HUES48 (cell line): ENCODE data around the gene USP24.

Source experiments
- H3K27ac ChIP-seq: one replicate; pipeline ENCODE4 v1.7.0; 2013; ENCODE audit warnings: low read depth, low read length, inconsistent platforms
- H3K27me3 ChIP-seq: 2 replicates; pipeline ENCODE4 v1.6.1; 2013; ENCODE audit warnings: mild to moderate bottlenecking, low read length; ENCODE audit not compliant: control insufficient read depth, insufficient read depth
- H3K36me3 ChIP-seq: 2 replicates; pipeline ENCODE4 v1.6.1; 2013; ENCODE audit warnings: low read length; ENCODE audit not compliant: control insufficient read depth, insufficient read depth
- H3K4me1 ChIP-seq: 2 replicates; pipeline ENCODE4 v1.6.1; 2013; ENCODE audit warnings: mild to moderate bottlenecking, low read length; ENCODE audit not compliant: control insufficient read depth, insufficient read depth
- H3K4me3 ChIP-seq: 2 replicates; pipeline ENCODE4 v1.5.1; 2013; ENCODE audit warnings: mild to moderate bottlenecking, low read depth, low read length
- H3K9ac ChIP-seq: 2 replicates; pipeline ENCODE4 v1.6.1; 2013; ENCODE audit warnings: mild to moderate bottlenecking, low read depth, low read length, moderate library complexity
- H3K9me3 ChIP-seq: 2 replicates; pipeline ENCODE4 v1.6.1; 2013; ENCODE audit warnings: low read length; ENCODE audit not compliant: control insufficient read depth, insufficient read depth

USP24 gene

DNA sequence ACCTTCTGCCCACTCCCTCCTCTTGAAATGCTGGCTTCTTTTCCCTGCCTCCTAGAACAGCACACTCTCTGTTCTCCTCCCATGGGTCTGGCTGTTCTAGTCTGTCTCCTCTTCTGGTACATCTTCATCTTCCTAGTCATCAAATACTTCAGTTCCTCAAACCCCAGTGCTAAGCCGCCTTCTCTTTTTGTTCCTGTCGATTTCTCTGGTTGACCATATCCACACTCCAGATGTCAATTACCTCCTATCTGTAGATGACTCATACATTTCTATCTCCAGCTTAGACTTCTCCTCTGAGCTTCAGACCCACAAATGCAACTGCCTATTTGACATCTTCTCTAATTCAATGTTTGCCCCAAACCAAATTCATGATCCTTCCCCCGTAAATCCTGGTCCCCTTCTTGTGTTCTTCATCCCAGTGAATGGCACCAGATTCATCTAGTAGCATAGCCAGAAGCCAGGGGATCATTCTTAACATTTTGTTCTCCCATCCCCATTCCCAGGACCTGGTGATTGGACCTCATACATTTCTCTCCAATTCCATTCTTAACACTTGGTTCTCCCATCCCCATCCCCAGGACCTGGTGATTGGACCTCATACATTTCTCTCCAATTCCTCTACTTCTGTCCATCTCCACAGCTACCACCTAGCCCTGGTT is 35.9 kb downstream of the USP24 start:
- H3K4me3 ChIP-seq: no peak overlapping the region
- H3K9me3 ChIP-seq: no peaks in the 10 kb centered on the region
- no peak overlapping the region for H3K9ac ChIP-seq
- H3K4me1 ChIP-seq: no peaks in the 10 kb centered on the region
- H3K27ac ChIP-seq: no peak overlapping the region
- peaks cover 17% of the 10 kb centered on the region; the same call in 1 of the 2 replicates for H3K36me3 ChIP-seq
- H3K27me3 ChIP-seq: no peaks in the 10 kb centered on the region

DNA sequence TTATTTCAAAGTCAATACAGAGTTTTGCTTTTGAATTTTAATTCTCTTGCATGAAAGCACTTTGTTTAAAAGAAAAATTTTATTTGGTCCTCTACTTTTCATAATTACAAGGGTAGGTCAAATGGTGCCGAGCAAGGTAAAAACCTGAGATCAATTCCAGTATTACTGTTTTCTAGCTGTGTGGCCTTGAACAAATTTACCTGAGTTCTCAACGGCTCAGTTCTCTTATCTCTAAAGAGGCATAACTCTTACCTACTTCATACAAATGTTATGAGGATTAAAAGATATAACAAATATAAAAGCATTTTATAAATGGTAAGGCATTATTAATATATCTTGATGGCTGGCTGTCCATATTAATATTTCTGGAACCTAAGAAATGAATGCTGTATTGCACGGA is 42.5 kb downstream of the USP24 start:
- no peak overlapping the region for H3K9ac ChIP-seq
- no peaks in the 10 kb centered on the region for H3K27me3 ChIP-seq
- H3K9me3 ChIP-seq: no peaks in the 10 kb centered on the region
- no peak overlapping the region for H3K27ac ChIP-seq
- H3K36me3 ChIP-seq: peaks cover 36% of the 10 kb centered on the region
- no peak overlapping the region for H3K4me3 ChIP-seq
- H3K4me1 ChIP-seq: peaks cover 12% of the 10 kb centered on the region

DNA sequence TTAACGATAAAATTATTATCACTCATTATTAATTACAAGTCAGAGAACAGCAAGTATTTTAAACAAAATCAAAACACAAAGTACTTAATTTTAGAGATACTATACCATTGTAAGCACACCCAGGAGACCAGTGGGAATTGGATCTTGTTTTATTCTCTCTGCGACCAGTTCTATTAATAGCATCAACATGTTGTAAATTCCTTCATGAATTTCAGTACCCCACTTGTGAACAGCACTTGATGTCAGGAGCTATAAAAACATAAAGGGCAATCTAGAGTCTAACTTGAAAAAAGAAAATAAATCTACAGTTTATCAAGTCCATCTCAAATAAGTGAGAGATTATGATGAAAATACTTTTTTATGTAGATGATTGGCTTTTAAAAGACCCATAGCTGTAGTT is 42.9 kb downstream of the USP24 start:
- Histone ChIP-seq H3K4me1 (peaks cover 12% of the 10 kb centered on the region), H3K27ac (no peak overlapping the region), H3K9ac (no peak overlapping the region), H3K4me3 (no peak overlapping the region), H3K9me3 (no peaks in the 10 kb centered on the region), H3K27me3 (no peaks in the 10 kb centered on the region), H3K36me3 (peaks cover 35% of the 10 kb centered on the region)

DNA sequence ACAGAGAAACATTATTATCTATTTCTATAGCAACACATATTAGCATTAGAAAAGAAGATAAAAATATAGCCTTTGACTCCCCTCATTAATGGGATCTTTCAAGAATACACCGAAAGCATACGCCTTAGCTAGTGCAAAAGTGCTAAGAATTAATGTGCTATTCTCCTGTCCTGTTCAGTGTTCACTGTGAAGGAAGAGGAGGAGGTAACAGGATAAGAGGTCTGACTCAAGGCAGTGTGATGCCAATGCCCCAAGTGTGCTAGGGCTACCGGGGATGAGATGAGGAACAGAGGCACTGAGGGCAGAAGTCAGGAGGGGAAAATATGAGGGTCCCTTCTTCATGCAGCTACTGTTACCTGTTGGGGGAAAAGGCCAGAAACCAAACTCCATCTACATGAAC is 43.5 kb downstream of the USP24 start:
- peaks cover 12% of the 10 kb centered on the region for H3K4me1 ChIP-seq
- H3K4me3 ChIP-seq: no peak overlapping the region
- H3K9ac ChIP-seq: no peak overlapping the region
- H3K36me3 ChIP-seq: peaks cover 31% of the 10 kb centered on the region
- H3K27me3 ChIP-seq: no peaks in the 10 kb centered on the region
- no peak overlapping the region for H3K27ac ChIP-seq
- H3K9me3 ChIP-seq: no peaks in the 10 kb centered on the region

DNA sequence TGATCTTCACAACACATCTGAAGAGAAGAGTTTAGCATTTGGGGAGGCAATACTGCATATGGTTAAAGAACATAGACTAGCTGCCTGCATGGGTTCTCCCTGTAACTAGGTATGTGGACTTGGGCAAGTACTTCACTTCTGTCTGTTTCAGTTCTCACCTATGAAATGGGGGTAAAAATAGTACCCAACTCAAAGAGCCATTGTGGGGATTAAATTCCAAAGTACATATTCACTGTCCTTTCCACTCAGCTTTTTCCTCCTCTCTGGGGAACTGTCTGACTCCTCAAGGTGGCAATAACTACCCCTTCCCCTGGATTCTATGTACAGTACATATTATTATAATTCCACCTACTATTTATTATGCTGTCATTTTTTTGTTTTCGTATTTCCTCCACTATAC is 44.7 kb downstream of the USP24 start:
- H3K27ac ChIP-seq: no peak overlapping the region
- no peak overlapping the region for H3K9ac ChIP-seq

DNA sequence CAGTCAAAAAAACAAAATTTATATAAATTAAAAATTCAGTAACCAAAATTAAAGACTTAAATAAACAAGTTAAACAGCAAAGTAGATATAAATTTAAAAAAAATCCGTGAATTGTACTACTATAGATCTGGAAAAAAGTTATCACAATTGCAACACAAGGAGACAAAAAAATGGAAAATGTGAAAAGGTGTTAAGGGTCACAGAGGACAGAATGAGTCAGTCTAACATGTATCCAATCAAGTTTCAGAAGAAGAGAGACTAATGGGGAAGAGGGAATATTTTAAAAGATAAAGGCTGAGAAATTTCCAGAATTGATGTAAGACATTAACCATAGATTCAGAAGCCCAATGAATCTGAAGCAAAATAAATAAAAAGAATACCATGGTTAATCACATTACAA is 46.0 kb downstream of the USP24 start:
- Histone ChIP-seq H3K9me3 (no peaks in the 10 kb centered on the region), H3K36me3 (peaks cover 41% of the 10 kb centered on the region), H3K9ac (no peak overlapping the region), H3K4me1 (peaks cover 12% of the 10 kb centered on the region), H3K4me3 (no peak overlapping the region), H3K27ac (no peak overlapping the region), H3K27me3 (no peaks in the 10 kb centered on the region)

More for the DNA sequence above, 44.7 kb downstream of the USP24 start:
- no peaks in the 10 kb centered on the region for H3K9me3 ChIP-seq
- H3K27me3 ChIP-seq: no peaks in the 10 kb centered on the region
- no peak overlapping the region for H3K4me3 ChIP-seq
- peaks cover 32% of the 10 kb centered on the region for H3K36me3 ChIP-seq
- H3K4me1 ChIP-seq: peaks cover 12% of the 10 kb centered on the region

DNA sequence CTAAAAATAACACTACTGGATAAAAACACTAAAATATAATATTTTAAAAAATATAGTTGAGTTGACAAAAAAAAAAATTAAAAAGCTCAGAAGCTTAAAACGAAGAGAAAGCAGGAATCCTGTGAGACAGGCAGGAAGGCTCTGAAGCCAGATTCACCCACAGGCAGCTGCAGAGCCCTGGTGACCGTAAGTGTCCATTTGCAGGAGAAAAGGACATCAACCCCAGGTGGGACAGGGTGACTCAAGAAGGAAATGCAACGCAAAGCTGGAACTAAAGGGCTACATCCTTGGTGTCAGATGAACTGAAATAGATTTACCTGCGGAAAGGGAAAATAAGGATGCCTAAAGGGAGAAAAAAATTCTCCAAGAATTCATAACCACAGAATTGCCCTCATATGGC is 46.8 kb downstream of the USP24 start:
- H3K27ac ChIP-seq: no peak overlapping the region
- H3K4me3 ChIP-seq: no peak overlapping the region
- H3K36me3 ChIP-seq: peaks cover 45% of the 10 kb centered on the region
- no peak overlapping the region for H3K9ac ChIP-seq
- H3K4me1 ChIP-seq: peaks cover 12% of the 10 kb centered on the region
- H3K9me3 ChIP-seq: no peaks in the 10 kb centered on the region
- no peaks in the 10 kb centered on the region for H3K27me3 ChIP-seq

DNA sequence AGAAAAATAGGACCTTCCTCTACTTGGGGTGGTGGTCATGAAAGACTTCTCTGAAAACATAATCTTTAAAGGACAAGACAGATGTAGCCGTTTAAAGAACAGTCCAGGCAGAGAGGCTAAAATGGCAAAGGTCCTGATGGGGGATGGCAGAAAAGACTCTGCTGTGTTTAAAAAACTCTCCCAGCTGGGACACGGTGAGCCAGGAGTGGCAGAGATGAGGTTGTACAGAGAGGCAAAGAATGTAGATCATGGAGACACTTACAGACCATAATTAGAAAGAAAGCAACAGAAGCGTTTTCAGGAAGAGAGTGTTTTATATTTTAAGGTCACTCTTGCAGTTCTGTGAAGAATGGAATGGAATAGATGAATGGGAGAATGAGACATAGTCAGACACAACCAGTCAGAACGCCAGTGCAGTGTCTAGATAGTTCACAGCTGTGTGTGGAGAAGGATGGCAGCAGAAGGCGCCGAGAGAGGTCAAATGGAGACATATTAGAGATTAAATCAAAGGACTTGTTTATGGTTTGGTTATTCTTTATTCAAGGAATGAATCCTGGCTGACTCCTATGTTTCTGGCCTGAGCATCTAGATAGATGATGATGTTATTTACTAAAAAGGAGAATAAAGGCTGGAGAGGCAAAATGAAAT is 47.8 kb downstream of the USP24 start:
- Histone ChIP-seq H3K27me3 (no peaks in the 10 kb centered on the region), H3K9ac (no peak overlapping the region), H3K4me3 (no peak overlapping the region), H3K27ac (no peak overlapping the region), H3K9me3 (no peaks in the 10 kb centered on the region), H3K36me3 (peaks cover 45% of the 10 kb centered on the region), H3K4me1 (peaks cover 12% of the 10 kb centered on the region)

DNA sequence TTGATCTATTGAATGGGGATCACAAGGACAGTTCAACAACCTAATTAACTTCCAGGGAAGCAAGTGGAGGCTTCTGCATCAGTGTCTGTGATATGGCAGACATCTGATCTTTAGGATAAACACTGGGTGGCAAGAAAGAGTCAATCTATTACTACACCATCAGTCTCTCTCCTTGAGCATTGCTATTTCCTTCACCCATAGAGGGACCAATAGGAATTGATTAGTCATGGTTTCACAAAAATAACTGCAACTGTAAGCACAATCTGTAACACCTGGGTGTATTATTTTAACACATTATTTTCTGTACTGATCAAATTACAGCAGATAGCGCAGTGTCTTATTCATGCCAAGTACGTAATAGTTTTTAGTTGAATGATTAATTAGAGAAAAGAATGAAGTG is 50.3 kb downstream of the USP24 start:
- peaks cover 12% of the 10 kb centered on the region for H3K4me1 ChIP-seq
- no peak overlapping the region for H3K27ac ChIP-seq
- no peak overlapping the region for H3K9ac ChIP-seq
- peaks cover 48% of the 10 kb centered on the region for H3K36me3 ChIP-seq
- no peak overlapping the region for H3K4me3 ChIP-seq
- H3K27me3 ChIP-seq: no peaks in the 10 kb centered on the region
- no peaks in the 10 kb centered on the region for H3K9me3 ChIP-seq

GRCh38 chr1:55159571-55159970 is 55.6 kb downstream of the USP24 start:
- no peak overlapping the region for H3K4me3 ChIP-seq
- H3K27ac ChIP-seq: no peak overlapping the region
- peaks cover 81% of the 10 kb centered on the region for H3K36me3 ChIP-seq
- H3K9me3 ChIP-seq: no peaks in the 10 kb centered on the region
- H3K4me1 ChIP-seq: no peaks in the 10 kb centered on the region
- H3K27me3 ChIP-seq: no peaks in the 10 kb centered on the region
- H3K9ac ChIP-seq: no peak overlapping the region

DNA sequence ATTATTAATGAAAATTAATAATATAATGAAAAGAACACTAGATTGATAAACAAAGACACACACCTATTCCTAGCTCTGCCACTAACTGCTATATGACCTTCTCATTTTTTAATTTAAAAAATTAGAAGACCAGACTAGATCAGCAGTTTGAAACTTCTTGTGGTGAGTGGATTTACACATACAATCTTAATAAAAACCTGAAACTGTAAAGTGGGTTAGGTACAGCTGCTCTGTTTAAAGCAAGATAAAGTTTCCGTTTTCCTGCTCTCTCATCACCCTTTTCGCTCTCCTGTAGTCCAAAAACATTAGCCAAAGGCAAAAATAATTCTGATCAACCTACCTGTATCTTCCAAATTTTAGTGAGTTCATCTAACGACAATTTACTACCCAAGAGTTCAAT is 58.6 kb downstream of the USP24 start:
- Histone ChIP-seq H3K9ac (no peak overlapping the region), H3K27ac (no peak overlapping the region), H3K4me3 (no peak overlapping the region), H3K36me3 (peaks cover 95% of the 10 kb centered on the region), H3K4me1 (no peaks in the 10 kb centered on the region), H3K27me3 (no peaks in the 10 kb centered on the region), H3K9me3 (no peaks in the 10 kb centered on the region)
